MM.1S (cell line): ENCODE results near the gene ITPKC.

Experiments used
- DNase-seq: peaks from one replicate; pipeline ENCODE4 v3.0.0-alpha.2; 2015
- H2AFZ ChIP-seq: fragments of 300-600 bp; sonication (generic); 2 replicates; pipeline ENCODE4 v1.6.0; 2016; ENCODE audit warnings: antibody characterized with exemption, low read length
- H3F3A ChIP-seq: fragments of 300-600 bp; sonication (generic); 2 replicates; pipeline ENCODE4 v1.6.1; 2016; ENCODE audit warnings: mild to moderate bottlenecking, antibody characterized with exemption, low read length, moderate library complexity, mixed read lengths; ENCODE audit not compliant: insufficient read depth
- H3K27ac ChIP-seq: fragments of 300-600 bp; sonication (generic); 2 replicates; pipeline ENCODE4 v1.5.1; 2016; ENCODE audit warnings: mild to moderate bottlenecking, low read length
- H3K27me3 ChIP-seq: fragments of 300-600 bp; sonication (generic); replicated peaks from 2 replicates; pipeline ENCODE4 v1.6.0; 2016; ENCODE audit warnings: low read length; ENCODE audit not compliant: insufficient read depth
- H3K36me3 ChIP-seq: fragments of 300-600 bp; sonication (generic); replicated peaks from 2 replicates; pipeline ENCODE4 v1.6.1; 2016; ENCODE audit warnings: mild to moderate bottlenecking, low read length, mixed read lengths; ENCODE audit not compliant: insufficient read depth
- H3K4me1 ChIP-seq: fragments of 300-600 bp; sonication (generic); 2 replicates; pipeline ENCODE4 v1.6.1; 2016; ENCODE audit warnings: low read length, mixed read lengths
- H3K4me2 ChIP-seq: fragments of 300-600 bp; sonication (generic); 2 replicates; pipeline ENCODE4 v1.6.0; 2016; ENCODE audit warnings: low read depth, low read length
- H3K4me3 ChIP-seq: fragments of 300-600 bp; sonication (generic); 2 replicates; pipeline ENCODE4 v1.5.1; 2016; ENCODE audit warnings: low read length, mixed read lengths
- H3K79me2 ChIP-seq: fragments of 300-600 bp; sonication (generic); 2 replicates; pipeline ENCODE4 v1.6.1; 2016; ENCODE audit warnings: mixed run types, low read length, mixed read lengths
- H3K9ac ChIP-seq: fragments of 300-600 bp; sonication (generic); 2 replicates; pipeline ENCODE4 v1.6.1; 2016; ENCODE audit warnings: low read length, mixed read lengths
- H3K9me2 ChIP-seq: fragments of 300-600 bp; sonication (generic); replicated peaks from 2 replicates; pipeline ENCODE4 v1.6.1; 2016; ENCODE audit warnings: mild to moderate bottlenecking, low read length, mixed read lengths; ENCODE audit not compliant: insufficient read depth
- H3K9me3 ChIP-seq: fragments of 300-600 bp; sonication (generic); replicated peaks from 2 replicates; pipeline ENCODE4 v1.6.1; 2016; ENCODE audit warnings: mild to moderate bottlenecking, low read length, mixed read lengths; ENCODE audit not compliant: insufficient read depth
- H4K20me1 ChIP-seq: fragments of 300-600 bp; sonication (generic); 2 replicates; pipeline ENCODE4 v1.6.1; 2016; ENCODE audit warnings: mild to moderate bottlenecking, low read length, moderate library complexity, mixed read lengths; ENCODE audit not compliant: insufficient read depth
- EZH2 ChIP-seq: fragments of 300-600 bp; sonication (generic); optimal IDR thresholded peaks from 2 replicates; pipeline ENCODE3; 2017; ENCODE audit warnings: low read depth, mild to moderate bottlenecking, antibody characterized with exemption, low read length, mixed read lengths
- EZH2phosphoT487 ChIP-seq: fragments of 300-600 bp; sonication (generic); IDR thresholded peaks from 2 replicates; pipeline ENCODE4 v1.6.1; 2018; ENCODE audit warnings: antibody characterized with exemption, low read length
- TF ChIP-seq, protein P1 (sequence below): fragments of 300-600 bp; sonication (generic); IDR thresholded peaks from 2 replicates; pipeline ENCODE4 v1.5.1; 2016; ENCODE audit warnings: antibody characterized with exemption, low read length, mixed read lengths

ITPKC gene

DNA sequence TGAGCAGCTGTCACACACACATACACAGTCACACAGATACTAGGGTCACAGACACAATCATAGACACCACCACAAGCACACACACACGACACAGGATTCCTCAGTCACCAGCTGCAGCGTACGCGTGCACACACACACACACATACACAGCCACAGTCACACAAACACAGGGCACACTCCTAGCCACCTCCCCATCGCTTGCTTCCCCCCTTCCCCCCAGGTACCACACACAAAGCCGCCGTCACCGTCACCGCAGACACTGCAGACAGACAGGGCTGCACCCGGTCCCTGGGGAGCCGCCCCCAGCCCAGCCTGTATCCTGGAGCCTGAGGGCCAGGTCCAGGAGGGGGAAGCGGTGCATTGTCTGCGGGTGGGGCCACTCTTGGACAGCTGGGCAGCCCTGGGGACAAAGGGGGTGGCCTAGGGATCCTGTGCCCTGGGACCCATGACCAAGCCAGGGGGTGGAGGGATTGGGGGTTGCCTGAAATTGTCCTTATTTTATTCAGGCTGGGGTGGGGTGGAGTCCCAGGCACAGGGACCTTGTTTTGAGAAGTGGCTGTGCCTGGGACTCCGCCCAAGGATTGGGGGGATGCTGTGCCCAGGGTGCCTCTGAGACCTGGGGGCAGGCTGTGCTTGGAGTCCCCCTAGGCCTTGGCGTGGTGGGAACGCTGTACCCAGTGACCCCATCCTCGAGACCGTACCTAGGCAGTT lies 27.4 kb upstream of the ITPKC start:
- Histone ChIP-seq H4K20me1 (no peaks in the 10 kb centered on the region), H3K9me3 (no peaks in the 10 kb centered on the region), H3K4me1 (no peaks in the 10 kb centered on the region), H3F3A (no peaks in the 10 kb centered on the region), H2AFZ (no peak overlapping the region), H3K9me2 (no peaks in the 10 kb centered on the region), H3K27me3 (no peaks in the 10 kb centered on the region), H3K36me3 (no peaks in the 10 kb centered on the region), H3K4me2 (peak overlapping the region; percentile 93; the same call in 1 of the 2 replicates), H3K4me3 (peak overlapping the region; percentile 50; the same call in 1 of the 2 replicates), H3K27ac (no peak overlapping the region), H3K79me2 (no peaks in the 10 kb centered on the region), H3K9ac (no peak overlapping the region)
- DNase-seq, result no peak
- TF ChIP-seq EZH2phosphoT487 (no peak), EZH2 (no peak)
- TF ChIP-seq, protein P1, sequence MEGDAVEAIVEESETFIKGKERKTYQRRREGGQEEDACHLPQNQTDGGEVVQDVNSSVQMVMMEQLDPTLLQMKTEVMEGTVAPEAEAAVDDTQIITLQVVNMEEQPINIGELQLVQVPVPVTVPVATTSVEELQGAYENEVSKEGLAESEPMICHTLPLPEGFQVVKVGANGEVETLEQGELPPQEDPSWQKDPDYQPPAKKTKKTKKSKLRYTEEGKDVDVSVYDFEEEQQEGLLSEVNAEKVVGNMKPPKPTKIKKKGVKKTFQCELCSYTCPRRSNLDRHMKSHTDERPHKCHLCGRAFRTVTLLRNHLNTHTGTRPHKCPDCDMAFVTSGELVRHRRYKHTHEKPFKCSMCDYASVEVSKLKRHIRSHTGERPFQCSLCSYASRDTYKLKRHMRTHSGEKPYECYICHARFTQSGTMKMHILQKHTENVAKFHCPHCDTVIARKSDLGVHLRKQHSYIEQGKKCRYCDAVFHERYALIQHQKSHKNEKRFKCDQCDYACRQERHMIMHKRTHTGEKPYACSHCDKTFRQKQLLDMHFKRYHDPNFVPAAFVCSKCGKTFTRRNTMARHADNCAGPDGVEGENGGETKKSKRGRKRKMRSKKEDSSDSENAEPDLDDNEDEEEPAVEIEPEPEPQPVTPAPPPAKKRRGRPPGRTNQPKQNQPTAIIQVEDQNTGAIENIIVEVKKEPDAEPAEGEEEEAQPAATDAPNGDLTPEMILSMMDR, result no peak

DNA sequence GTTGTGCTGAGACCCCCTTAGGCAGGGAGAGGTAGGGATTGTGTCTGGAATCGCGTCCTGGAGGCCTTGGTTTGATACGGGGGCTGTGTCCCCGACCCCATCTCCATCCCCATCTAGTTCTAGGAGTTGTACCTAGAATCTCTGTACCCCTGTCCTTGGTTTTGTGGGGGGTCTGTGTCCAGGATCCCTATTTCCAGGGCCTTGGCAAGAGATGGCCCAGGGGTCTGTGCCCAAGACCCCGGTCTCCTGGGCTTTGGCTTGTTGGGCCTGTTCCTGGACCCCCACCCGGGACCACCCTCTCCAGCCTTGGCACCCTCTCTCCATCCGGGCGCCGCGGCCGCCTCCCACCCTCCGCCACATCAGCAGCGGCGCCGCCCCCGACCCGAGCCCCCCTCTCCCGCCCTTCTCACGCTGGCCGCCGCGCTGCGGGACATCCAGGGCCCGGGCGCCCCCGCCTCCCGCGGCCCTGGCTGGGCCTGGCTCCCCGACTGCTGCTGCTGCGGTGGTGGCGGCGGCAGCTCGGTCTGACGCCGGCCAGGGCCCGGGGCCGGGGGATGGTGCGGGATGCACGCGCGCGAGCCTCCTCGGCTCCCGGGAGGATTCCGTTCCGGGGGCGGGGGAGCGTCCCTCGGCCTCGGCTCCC lies 26.7 kb upstream of the ITPKC start, which contains the start of gene NUMBL:
Gene NUMBL (minus strand): TSS at position 602 of the 643 bp plus-strand sequence. CDS start 168 bp downstream, at position 434.
- DNase-seq, result no peak
- Histone ChIP-seq H3F3A (no peaks in the 10 kb centered on the region), H3K9me2 (no peaks in the 10 kb centered on the region), H3K79me2 (no peaks in the 10 kb centered on the region), H3K27ac (peak within 1 kb of the TSS; percentile 25; the same call in 1 of the 2 replicates), H3K27me3 (no peaks in the 10 kb centered on the region), H3K36me3 (no peaks in the 10 kb centered on the region), H3K9me3 (no peaks in the 10 kb centered on the region), H3K9ac (peak within 1 kb of the TSS; percentile 79), H3K4me2 (peak within 1 kb of the TSS; percentile 99), H2AFZ (peak within 1 kb of the TSS; percentile 97), H3K4me1 (no peaks in the 10 kb centered on the region), H3K4me3 (peak within 1 kb of the TSS; percentile 74), H4K20me1 (no peaks in the 10 kb centered on the region)
- TF ChIP-seq EZH2, result no peak
- TF ChIP-seq, protein P1, result no peak
- TF ChIP-seq EZH2phosphoT487, result no peak

DNA sequence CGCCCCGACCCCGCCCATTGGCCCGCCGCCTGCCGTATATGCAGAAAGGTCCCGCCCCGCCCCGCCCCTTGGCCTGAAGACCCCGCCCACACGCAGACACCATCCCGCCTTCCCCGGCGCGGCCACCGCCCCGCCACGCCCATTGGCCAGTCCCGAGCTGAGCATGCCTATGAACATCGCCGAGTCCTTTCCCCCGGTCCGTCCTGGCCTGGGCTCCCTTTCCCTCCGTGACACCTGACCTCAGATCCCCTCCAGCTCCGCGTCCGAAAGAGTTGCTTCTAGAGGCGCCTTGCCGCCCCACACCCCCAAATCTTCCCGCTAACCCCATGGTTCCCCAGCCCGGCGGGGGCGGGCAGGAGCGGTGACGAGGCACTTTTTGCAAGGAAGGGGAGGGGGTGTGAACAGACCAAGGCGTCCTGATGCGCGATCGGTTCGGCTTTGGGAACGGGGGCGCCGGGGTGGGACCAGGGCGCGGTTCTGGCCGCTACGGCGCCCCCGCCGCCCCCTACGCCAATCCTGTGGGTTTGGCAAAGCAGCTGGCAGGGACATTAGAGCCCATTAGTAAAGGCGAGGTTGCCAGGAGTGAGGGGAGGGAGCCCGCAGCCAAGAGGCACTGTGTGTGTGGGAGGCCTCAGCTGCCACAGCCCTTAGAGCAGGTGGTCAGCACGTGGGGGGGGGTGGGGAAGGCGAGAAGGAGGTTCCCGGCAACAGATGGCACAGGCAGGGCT lies 26.1 kb upstream of the ITPKC start:
- peak overlapping the region; percentile 74 for H3K4me3 ChIP-seq
- H3K9me3 ChIP-seq, result no peaks in the 10 kb centered on the region
- H4K20me1 ChIP-seq, result no peaks in the 10 kb centered on the region
- DNase-seq, result peak; percentile 88
- no peaks in the 10 kb centered on the region for H3K4me1 ChIP-seq
- H3F3A ChIP-seq, result no peaks in the 10 kb centered on the region
- no peaks in the 10 kb centered on the region for H3K27me3 ChIP-seq
- peak overlapping the region; percentile 25; the same call in 1 of the 2 replicates for H3K27ac ChIP-seq
- no peaks in the 10 kb centered on the region for H3K36me3 ChIP-seq
- no peaks in the 10 kb centered on the region for H3K79me2 ChIP-seq
- TF ChIP-seq, protein P1, result no peak
- TF ChIP-seq EZH2 (no peak), EZH2phosphoT487 (no peak)
- peak overlapping the region; percentile 99 for H3K4me2 ChIP-seq
- no peaks in the 10 kb centered on the region for H3K9me2 ChIP-seq
- peak overlapping the region; percentile 97 for H2AFZ ChIP-seq
- H3K9ac ChIP-seq, result peak overlapping the region; percentile 79
